OCI-LY7 (cell line): ENCODE data around the gene HSFX4. TPM values are rescaled to one million over a fixed set of nuclear protein-coding genes. Genes with fewer than 3 reads are reported as not detected.

Experiments used
- BruUV-seq: library from RNA; stranded (reverse); fragments of 400-500 nt; replicated peaks from 2 replicates; lab custom pipeline; 2021; lab: Mats Ljungman, UMichigan
- CTCF ChIA-PET: fragments of 300-600 bp; sonication (Branson Sonifier 250); formaldehyde crosslinking; loops from one replicate; lab custom pipeline; 2022; ENCODE audit warnings: antibody characterized with exemption; ENCODE audit not compliant: unreplicated experiment; lab: Charles Lee
- POLR2A ChIA-PET: fragments of 300-600 bp; sonication (Branson Sonifier 250); formaldehyde crosslinking; loops from one replicate; lab custom pipeline; 2022; ENCODE audit warnings: antibody characterized with exemption; lab: Charles Lee
- DNase-seq: peaks from one replicate; pipeline ENCODE4 v3.0.0-alpha.2; 2015; ENCODE audit warnings: low spot score
- H2AFZ ChIP-seq: fragments of 200-600 bp; sonication (generic), shearing (Covaris generic); 2 replicates; pipeline ENCODE4 v1.6.1; 2014; ENCODE audit warnings: mild to moderate bottlenecking, antibody characterized with exemption, low read length, moderate library complexity
- H3K27ac ChIP-seq: fragments of 200-600 bp; sonication (generic); 2 replicates; pipeline ENCODE4 v1.5.1; 2014; ENCODE audit warnings: mixed run types, low read depth, mild to moderate bottlenecking, moderate library complexity, low read length, inconsistent platforms; ENCODE audit not compliant: poor library complexity, severe bottlenecking
- H3K36me3 ChIP-seq: fragments of 200-600 bp; sonication (generic); 2 replicates; pipeline ENCODE4 v1.6.1; 2014; ENCODE audit warnings: mild to moderate bottlenecking, antibody characterized with exemption, low read length, moderate library complexity, mixed read lengths; ENCODE audit not compliant: insufficient read depth
- H3K4me1 ChIP-seq: fragments of 200-600 bp; sonication (generic); 2 replicates; pipeline ENCODE4 v1.5.1; 2014; ENCODE audit warnings: mild to moderate bottlenecking, low read length; ENCODE audit not compliant: insufficient read depth, poor library complexity, severe bottlenecking
- H3K4me2 ChIP-seq: fragments of 200-600 bp; sonication (generic); 2 replicates; pipeline ENCODE4 v1.6.1; 2014; ENCODE audit warnings: mild to moderate bottlenecking, low read length
- H3K4me3 ChIP-seq: fragments of 200-600 bp; sonication (generic); 2 replicates; pipeline ENCODE4 v1.5.1; 2014; ENCODE audit warnings: mild to moderate bottlenecking, low read depth, low read length; ENCODE audit not compliant: poor library complexity, severe bottlenecking
- H3K79me2 ChIP-seq: fragments of 200-600 bp; sonication (generic); 2 replicates; pipeline ENCODE4 v1.6.1; 2016; ENCODE audit warnings: low read depth, mild to moderate bottlenecking, low read length, moderate library complexity, mixed read lengths; ENCODE audit not compliant: insufficient read depth
- H3K9me2 ChIP-seq: fragments of 200-600 bp; sonication (generic); 2 replicates; pipeline ENCODE4 v1.6.1; 2016; ENCODE audit warnings: mild to moderate bottlenecking, low read length, mixed read lengths; ENCODE audit not compliant: insufficient read depth
- H3K9me3 ChIP-seq: fragments of 200-600 bp; sonication (generic); 2 replicates; pipeline ENCODE4 v1.6.1; 2014; ENCODE audit warnings: mild to moderate bottlenecking, mixed run types, low read length, mixed read lengths
- H4K20me1 ChIP-seq: fragments of 200-600 bp; sonication (generic); 2 replicates; pipeline ENCODE4 v1.6.1; 2014; ENCODE audit warnings: mild to moderate bottlenecking, antibody characterized with exemption, low read length, moderate library complexity, mixed read lengths; ENCODE audit not compliant: insufficient read depth
- EZH2phosphoT487 ChIP-seq: fragments of 200-600 bp; sonication (generic); IDR thresholded peaks from 2 replicates; pipeline ENCODE4 v1.6.1; 2018; ENCODE audit warnings: low read depth, borderline replicate concordance, mild to moderate bottlenecking, mixed run types, antibody characterized with exemption, low read length, moderate library complexity, mixed read lengths
- intact Hi-C: fragments of 100-400 bp; cut with micrococcal nuclease; formaldehyde crosslinking; loops from one replicate; pipeline ENCODE4 v1.10.0; 2022; ENCODE audit not compliant: unreplicated experiment
- total RNA-seq, 2 experiments: library from RNA; depleted of rRNA in 1 of 2; stranded (reverse); fragments of >200 nt in 1 of 2; shearing (Covaris generic) in 1 of 2; gene quantifications; 2 replicates each; pipeline ENCODE4 v1.2.3, GENCODE V29; 2014 to 2022
- TF ChIP-seq, protein P1 (sequence below): fragments of 200-600 bp; sonication (generic); conservative IDR thresholded peaks from 2 replicates; pipeline ENCODE4 v1.5.1; 2014; ENCODE audit warnings: mild to moderate bottlenecking, antibody characterized with exemption, low read length, moderate library complexity, mixed read lengths

Gene HSFX4
- total RNA-seq, 2 experiments from 2014 or later = not detected

DNA sequence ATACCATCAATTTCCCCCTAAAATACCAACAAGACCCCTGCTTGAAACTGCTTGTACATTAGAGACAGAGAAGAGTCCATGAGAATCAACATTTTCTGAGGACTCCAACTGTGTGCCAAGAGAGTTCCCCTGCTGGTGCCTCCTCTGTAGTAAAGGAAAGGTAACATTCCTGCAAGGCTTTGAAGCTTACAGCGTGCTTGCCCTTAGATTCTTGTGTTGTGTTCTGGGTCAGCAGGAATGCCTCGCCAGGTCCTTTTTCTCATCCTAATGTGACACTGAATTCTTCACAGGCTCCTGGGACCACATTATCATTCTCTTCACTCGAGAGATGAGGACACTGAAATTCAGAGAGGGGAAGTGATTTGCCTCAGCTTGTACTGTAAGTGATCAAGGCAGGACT, 18.6 kb downstream of the HSFX4 start:
- ChIA-PET CTCF (no interaction called here), POLR2A (no interaction called here)
- Histone ChIP-seq H3K4me2 (no peak overlapping the region), H3K9me3 (no peaks in the 10 kb centered on the region), H3K4me1 (no peaks in the 10 kb centered on the region), H3K79me2 (no peaks in the 10 kb centered on the region), H3K27ac (no peak overlapping the region), H4K20me1 (no peaks in the 10 kb centered on the region), H3K9me2 (no peaks in the 10 kb centered on the region), H2AFZ (no peak overlapping the region), H3K36me3 (peaks cover 4% of the 10 kb centered on the region; the same call in 1 of the 2 replicates), H3K4me3 (no peak overlapping the region)
- BruUV-seq = no TSS peak
- no peak for DNase-seq
- intact Hi-C loops = no loop called here
- no peak for TF ChIP-seq EZH2phosphoT487
- TF ChIP-seq, protein P1, sequence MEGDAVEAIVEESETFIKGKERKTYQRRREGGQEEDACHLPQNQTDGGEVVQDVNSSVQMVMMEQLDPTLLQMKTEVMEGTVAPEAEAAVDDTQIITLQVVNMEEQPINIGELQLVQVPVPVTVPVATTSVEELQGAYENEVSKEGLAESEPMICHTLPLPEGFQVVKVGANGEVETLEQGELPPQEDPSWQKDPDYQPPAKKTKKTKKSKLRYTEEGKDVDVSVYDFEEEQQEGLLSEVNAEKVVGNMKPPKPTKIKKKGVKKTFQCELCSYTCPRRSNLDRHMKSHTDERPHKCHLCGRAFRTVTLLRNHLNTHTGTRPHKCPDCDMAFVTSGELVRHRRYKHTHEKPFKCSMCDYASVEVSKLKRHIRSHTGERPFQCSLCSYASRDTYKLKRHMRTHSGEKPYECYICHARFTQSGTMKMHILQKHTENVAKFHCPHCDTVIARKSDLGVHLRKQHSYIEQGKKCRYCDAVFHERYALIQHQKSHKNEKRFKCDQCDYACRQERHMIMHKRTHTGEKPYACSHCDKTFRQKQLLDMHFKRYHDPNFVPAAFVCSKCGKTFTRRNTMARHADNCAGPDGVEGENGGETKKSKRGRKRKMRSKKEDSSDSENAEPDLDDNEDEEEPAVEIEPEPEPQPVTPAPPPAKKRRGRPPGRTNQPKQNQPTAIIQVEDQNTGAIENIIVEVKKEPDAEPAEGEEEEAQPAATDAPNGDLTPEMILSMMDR = no peak

DNA sequence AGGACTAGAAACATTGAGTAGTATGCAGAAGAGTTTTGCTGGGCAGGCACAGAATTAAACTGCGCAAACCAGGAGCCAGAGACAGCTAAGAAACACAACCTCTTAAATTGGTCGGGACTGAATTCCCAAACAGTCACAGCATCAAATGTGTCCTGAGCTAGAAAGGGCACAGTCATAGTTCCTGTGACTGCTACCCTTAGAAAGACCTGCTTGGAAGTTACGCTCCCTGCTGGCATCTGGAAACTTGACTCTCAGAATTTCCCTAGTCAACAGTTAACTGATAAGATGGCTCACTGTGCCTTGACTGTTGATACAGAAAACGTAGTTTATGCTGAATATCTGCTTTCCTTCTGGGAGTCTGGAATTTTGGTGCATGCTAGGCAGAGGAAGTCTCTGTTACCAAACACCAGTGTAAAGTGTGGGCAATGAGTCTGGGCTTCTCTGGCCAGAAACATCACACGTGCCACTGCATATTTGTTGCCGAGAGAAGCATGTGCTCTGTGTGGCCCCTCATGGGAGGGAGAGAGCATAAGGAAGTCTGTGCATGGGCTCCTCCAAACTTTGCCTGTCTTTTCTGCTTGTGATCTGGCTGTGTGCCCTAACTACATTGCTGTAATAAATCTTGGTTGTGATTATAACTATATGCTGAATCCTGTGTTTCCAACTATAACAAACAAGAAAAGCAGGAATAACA, 20.5 kb downstream of the HSFX4 start:
- no peak for DNase-seq
- H3K4me3 ChIP-seq = no peak overlapping the region
- CTCF ChIA-PET = interaction anchor here (0.9 kb wide), 1 partner anchor 11 kb away, joined by 4 read pairs; no protein-coding TSS in a partner anchor
- intact Hi-C loops = no loop called here
- no peak for TF ChIP-seq EZH2phosphoT487
- TF ChIP-seq, protein P1 = no peak
- H3K4me2 ChIP-seq = no peak overlapping the region
- H3K9me3 ChIP-seq = no peaks in the 10 kb centered on the region
- H3K27ac ChIP-seq = no peak overlapping the region
- no peaks in the 10 kb centered on the region for H3K9me2 ChIP-seq
- H3K79me2 ChIP-seq = no peaks in the 10 kb centered on the region
- POLR2A ChIA-PET = interaction anchor here (0.6 kb wide), 1 partner anchor 609 kb away, joined by 3 read pairs; no protein-coding TSS in a partner anchor
- H3K4me1 ChIP-seq = no peaks in the 10 kb centered on the region
- no peaks in the 10 kb centered on the region for H4K20me1 ChIP-seq
- no TSS peak for BruUV-seq
- peaks cover 4% of the 10 kb centered on the region; the same call in 1 of the 2 replicates for H3K36me3 ChIP-seq
- no peak overlapping the region for H2AFZ ChIP-seq

DNA sequence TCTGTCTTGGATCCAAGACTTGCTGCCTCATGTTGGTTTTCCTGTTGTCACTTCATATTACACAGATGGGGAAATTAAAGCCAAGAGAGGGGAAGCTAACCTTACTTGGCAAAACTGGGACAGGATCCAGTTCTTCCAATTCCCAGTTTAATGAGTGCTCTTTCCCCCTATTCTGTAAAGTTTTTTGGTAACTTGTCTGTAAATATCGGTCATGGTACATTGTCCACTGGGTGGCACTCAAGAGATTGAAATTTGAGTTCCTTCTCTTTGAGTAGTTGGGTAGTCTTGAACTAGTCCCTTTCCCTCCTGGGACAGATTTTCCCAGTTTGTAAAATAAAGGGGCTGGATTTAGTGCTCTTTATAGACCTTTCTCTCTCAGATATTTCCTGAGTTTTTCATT, 21.3 kb downstream of the HSFX4 start:
- Histone ChIP-seq H3K36me3 (peaks cover 4% of the 10 kb centered on the region; the same call in 1 of the 2 replicates), H3K4me2 (no peak overlapping the region), H3K79me2 (no peaks in the 10 kb centered on the region), H3K4me1 (no peaks in the 10 kb centered on the region), H4K20me1 (no peaks in the 10 kb centered on the region), H3K9me2 (no peaks in the 10 kb centered on the region), H3K9me3 (no peaks in the 10 kb centered on the region), H3K4me3 (no peak overlapping the region), H2AFZ (no peak overlapping the region), H3K27ac (no peak overlapping the region)
- peak; percentile 27 for DNase-seq
- no TSS peak for BruUV-seq
- ChIA-PET POLR2A (no interaction called here), CTCF (no interaction called here)
- TF ChIP-seq, protein P1 = peak; percentile 70
- TF ChIP-seq EZH2phosphoT487 = no peak
- intact Hi-C loops = no loop called here
